Mammary epithelial cell (primary cell): ENCODE measurements around the gene RPGRIP1L.

Experiments used
- CTCF ChIP-seq, 2 donors: IDR thresholded peaks in 1 of 2; conservative IDR thresholded peaks in 1 of 2; 2 replicates each; pipeline ENCODE4 v1.5.1; 2011 to 2012; ENCODE audit warnings: inconsistent platforms in 2 of 2, low read length in 2 of 2, mild to moderate bottlenecking in 2 of 2, control low read depth in 1 of 2, low read depth in 1 of 2; ENCODE audit not compliant: insufficient read depth in 1 of 2; ENCODE audit errors: extremely low read depth in 1 of 2
- EZH2 ChIP-seq: IDR thresholded peaks from 2 replicates; pipeline ENCODE4 v1.6.1; 2012; ENCODE audit warnings: low read length, inconsistent platforms, borderline replicate concordance

GRCh38 chr16:53583401-53583800, 120.3 kb downstream of the RPGRIP1L start:
- no peak for TF ChIP-seq CTCF (conservative IDR thresholded peaks at IDR 0.05 in 1 of 2, IDR thresholded peaks at IDR 0.05 in 1 of 2; ENCODE audit: extremely low read depth in 1 of 2, insufficient read depth in 1 of 2, low read depth in 1 of 2, low read length in 2 of 2)
- TF ChIP-seq EZH2: no peak
